GM18505 (cell line): ENCODE measurements around the gene NBAS.

Source experiments
- ATAC-seq: cut with Tn5 transposase; IDR thresholded peaks from one replicate; pipeline ENCODE4 v1.9.1; 2021; ENCODE audit not compliant: unreplicated experiment
- POLR2A ChIP-seq: IDR thresholded peaks from 4 replicates; pipeline ENCODE4 v1.6.1; 2011; ENCODE audit warnings: borderline replicate concordance; ENCODE audit not compliant: insufficient read depth, insufficient read length; ENCODE audit errors: extremely low read depth

Gene NBAS

GRCh38 chr2:15596968-15597367 lies 35.8 kb upstream of the NBAS start:
- ATAC-seq = no peak
- TF ChIP-seq POLR2A = no peak

- no peak for ATAC-seq
- no peak for TF ChIP-seq POLR2A
These were observed 35.2 kb upstream of the NBAS start for GRCh38 chr2:15596350-15596749.

GRCh38 chr2:15595936-15596335 lies 34.8 kb upstream of the NBAS start:
- TF ChIP-seq POLR2A = no peak
- no peak for ATAC-seq

DNA sequence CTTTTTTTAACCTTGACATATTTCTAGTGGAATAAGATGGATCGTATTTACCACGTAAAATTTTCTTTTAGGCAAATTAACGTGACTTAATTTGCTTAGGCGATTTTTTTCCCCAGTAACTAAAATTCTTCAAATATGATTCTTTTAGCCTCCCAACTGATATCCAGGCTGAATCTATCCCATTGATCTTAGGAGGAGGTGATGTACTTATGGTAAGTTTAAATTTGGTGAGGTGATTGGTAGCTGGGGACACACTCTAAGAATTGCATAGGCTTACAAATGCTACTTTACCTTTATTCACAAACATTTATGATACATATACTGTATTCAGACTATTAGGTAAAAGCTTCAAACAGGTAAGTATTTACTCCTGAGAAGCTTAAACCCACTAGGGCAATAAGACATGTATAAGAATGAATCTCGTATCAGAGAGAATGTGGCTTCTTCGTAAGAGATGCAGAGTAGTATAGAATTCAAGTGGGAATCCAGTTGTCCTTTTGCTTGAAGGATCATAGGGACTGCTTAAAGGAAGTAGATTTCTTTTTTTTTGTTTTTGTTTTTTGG lies 34.3 kb upstream of the NBAS start:
- ATAC-seq = no peak
- no peak for TF ChIP-seq POLR2A

DNA sequence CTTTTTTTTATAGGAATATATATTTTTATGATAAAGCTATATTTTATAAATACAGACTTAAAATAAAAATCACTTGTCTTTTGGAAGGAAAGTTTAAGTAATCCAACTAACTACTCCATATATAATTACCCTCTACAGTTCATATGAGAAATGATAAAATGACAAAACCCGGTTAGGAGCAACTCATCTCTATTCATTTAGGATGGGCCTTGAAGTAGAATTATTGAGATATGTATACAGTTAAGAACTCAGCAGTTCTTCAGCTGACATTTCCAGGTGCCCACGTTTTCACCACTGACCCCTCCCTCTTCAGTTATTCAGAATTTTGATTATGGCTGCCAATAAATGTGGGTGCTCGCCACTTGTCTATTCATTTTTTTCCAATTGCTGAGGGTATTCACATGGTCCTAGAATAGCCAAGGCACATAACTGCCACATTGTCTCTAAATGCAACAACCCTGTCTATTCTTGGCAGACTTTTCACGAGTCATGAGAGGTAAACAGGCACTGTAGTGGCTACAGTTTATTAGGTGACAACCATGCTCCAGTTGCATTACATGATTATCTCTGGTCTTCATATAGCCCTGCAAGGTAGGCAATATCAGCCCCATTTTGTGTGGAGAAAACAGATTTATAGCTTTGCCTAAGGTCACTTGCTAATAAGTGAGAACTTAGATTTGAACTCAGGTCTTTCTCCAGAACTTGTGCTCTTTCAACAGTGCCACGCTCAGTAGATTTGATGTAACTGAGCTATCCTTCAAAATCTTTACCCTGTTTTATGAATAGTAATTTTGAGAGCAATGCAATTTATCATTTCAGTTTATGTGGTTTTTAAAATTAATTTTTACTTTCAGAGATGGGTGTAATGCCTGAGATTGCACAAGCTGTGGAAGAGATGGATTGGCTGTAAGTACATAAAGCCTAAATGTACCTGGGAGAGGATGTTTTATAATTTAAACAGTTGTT lies 33.4 kb upstream of the NBAS start:
- ATAC-seq = no peak
- TF ChIP-seq POLR2A = no peak

DNA sequence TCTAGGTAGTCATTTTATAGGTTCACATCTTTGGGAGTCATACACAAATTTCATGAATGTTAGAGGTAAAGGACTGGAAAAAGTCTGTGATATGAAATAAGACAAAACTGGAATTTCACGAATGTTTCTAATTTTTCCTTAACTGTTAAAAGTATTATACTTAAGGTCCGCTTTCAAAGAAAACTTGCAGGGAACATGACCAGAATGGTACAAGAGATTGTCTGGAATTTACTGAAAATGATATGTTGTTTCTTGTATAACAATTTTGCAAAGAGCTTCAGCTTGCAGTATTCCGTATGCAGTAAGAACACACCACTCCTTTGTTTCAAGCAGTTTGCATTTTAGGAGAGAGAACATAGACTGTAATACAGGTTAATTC lies 32.2 kb upstream of the NBAS start:
- no peak for TF ChIP-seq POLR2A
- ATAC-seq = no peak

GRCh38 chr2:15591692-15592463 lies 30.7 kb upstream of the NBAS start, which contains the start of gene DDX1:
DDX1 (plus strand) TSS chr2:15591868; CDS start chr2:15591934, 66 bp downstream.
- ATAC-seq = peak; percentile 95
- TF ChIP-seq POLR2A = peak; percentile 92

- no peak for TF ChIP-seq POLR2A
- no peak for ATAC-seq
These were observed 30.2 kb upstream of the NBAS start for GRCh38 chr2:15591373-15591691.

DNA sequence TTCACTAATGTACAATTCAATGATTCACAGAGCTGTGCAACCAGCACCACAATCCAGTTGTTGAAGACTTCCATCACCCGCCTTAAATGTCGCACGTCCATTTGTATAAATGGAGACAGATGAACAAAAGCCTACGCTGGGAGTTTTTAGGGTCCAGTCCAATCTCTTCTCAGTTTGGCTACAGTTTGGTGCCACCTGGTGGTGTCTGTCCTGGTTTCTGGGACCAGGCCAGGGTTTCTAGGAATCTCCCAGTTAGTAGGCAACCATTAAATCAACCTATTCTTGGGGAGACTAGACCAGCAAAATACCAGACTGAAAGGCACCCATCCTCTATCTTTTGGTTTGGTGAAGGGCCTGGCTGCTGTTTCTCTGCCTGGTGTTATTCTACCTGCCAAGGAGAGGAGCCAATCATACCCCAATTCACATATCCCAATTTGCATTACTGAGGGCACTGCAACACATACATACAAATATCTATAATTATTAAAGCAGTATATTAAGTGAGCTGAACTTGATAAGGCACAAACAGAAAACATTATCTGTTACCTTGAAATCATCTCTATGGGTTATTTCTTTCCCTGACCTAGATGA lies 27.3 kb upstream of the NBAS start:
- TF ChIP-seq POLR2A = no peak
- no peak for ATAC-seq

GRCh38 chr2:15584767-15585469 lies 23.8 kb upstream of the NBAS start:
- no peak for TF ChIP-seq POLR2A
- ATAC-seq = no peak

DNA sequence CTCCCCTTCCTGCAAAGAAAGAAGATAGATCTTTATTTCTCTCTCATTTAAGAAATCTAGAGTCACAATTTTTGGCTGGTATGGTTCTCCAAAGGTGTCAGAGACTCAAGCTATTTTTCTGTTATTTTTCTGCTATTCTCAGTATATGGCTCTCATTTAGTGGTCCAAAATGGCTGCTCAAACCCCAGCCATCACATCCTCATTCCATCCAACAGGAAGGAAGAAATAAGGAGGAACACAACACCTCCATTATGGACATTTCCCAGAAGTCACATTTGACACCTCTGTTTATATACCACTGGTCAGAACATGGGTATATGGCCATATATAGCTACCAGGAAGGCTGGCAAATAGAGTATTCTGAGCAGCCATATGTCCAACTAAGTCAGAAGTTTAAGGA lies 23.2 kb upstream of the NBAS start:
- no peak for ATAC-seq
- TF ChIP-seq POLR2A = no peak

DNA sequence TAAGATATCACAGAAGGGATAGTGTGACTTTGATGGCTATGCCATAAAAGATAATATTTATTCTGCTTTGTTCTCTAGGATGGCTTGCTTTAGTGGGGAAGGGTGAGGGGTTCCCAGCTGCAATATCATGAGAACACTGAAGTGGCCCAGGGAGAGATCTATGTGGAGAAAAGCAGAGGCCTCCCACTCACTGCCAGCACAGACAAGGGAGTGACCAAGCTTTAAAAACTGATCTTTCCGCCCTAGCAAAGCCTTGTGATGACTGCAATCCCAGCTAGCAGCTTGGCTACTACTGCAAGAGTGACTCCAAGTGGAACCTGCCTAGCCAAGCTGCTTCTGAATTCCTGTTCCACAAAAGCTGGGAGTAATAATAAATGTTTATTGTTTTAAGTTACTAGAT lies 22.7 kb upstream of the NBAS start:
- TF ChIP-seq POLR2A = no peak

More for the DNA sequence above, 22.7 kb upstream of the NBAS start:
- no peak for ATAC-seq
